LHCN-M2 (cell line): ENCODE measurements around the gene CCDC73. TPM values are rescaled to one million over a fixed set of nuclear protein-coding genes. Genes with fewer than 3 reads are reported as not detected.
A peak's percentile ranks its signal among the peaks of the same experiment; 100 is the strongest.

Experiments used
- DNase-seq: peaks from one replicate; pipeline ENCODE4 v3.0.0-alpha.2; 2012; ENCODE audit warnings: low read depth
- total RNA-seq: library from RNA; depleted of rRNA; stranded (reverse); fragments of >200 nt; gene quantifications from 2 replicates; pipeline ENCODE4 v1.2.3, GENCODE V29; 2014

Gene CCDC73
- total RNA-seq, 1 experiment from 2014 or later: not detected

DNA sequence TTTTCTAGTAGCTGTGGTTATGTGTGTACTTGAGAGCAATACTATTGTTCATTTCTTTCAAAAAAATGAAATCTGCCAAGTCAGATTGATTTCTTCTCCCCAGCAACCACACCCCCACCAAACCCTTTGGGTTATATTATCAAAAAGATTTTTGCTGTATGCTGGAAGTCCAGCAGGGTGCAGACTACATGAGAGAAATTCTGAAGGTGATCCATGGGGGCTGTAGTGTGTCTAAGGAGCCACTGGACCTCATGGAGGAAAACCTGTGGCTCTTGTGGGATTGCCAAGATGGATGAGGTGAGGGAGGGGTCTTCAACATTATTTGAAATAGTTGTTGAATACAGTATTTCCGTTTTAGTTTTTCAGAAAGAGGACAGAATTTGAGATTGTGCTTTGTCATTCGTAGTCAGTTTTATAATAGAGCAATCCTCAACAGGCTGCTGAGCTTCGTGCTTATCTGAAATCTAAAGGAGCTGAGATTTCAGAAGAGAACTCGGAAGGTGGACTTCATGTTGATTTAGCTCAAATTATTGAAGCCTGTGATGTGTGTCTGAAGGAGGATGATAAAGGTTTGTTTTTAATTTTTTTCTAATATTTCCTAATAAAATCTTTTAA lies 207.8 kb downstream of the CCDC73 start:
- DNase-seq: peak; percentile 33

DNA sequence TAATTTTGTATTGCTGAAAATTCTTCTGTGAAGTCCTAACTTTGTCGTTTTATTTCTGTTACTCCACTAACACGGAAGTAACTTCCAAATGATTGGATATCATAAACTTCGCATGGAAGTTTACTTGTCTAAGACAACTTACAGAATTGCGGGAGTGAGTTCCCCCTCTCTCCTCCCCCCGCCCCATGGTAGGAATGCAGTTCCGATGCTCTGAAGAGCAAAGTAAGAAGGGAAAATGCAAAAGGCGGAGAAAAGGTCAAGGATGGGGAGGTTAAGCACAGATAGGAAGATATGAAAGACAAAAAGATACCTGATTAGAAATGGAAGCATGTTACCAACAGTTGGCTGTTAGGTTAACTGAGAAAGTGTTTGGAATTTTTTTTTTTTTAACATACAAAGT lies 209.5 kb downstream of the CCDC73 start:
- DNase-seq: no peak

DNA sequence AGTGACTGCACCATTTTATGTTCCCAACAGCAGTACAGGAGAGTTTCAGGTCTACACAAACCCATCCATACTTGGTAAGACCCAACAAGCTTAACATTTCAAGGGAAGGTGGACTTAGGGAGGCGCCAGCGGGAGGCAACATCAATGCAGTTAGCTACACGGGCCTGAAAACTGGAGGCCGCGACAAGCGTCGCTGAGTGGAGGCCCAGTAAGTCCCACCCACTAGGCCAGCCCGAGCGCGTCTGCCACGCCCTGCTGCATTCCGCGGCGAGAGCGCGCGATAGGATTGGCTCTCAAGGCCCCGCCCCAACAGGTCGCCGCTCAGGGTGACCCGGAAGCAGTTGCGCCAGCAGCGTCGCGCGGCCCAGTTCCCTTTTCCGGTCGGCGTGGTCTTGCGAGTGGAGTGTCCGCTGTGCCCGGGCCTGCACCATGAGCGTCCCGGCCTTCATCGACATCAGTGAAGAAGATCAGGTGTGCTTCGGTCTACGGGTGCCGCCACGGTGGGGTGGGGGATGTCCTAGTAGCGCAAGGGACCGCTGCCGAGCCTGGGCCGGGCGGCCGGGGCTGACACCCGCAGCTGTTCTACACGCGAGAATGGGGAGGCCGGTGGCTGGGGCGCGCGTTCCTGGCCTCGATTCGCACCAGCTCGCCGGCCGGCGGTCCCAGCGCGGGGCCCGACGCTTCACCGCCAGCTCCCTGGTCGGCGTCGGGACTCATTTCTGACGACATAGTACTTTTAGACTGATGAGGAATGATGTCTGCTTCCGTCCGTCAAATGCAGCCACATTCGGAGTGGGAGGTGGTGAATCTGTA lies 210.8 kb downstream of the CCDC73 start, which contains the start of gene EIF3M:
Gene EIF3M (plus strand): TSS at position 373 of the 813 bp plus-strand sequence. CDS start 57 bp downstream, at position 430.
- DNase-seq: peak; percentile 95

- no peak for DNase-seq
These were observed 212.9 kb downstream of the CCDC73 start for GRCh38 chr11:32581556-32581955.

- DNase-seq: no peak
These were observed 213.5 kb downstream of the CCDC73 start for GRCh38 chr11:32580967-32581366.

DNA sequence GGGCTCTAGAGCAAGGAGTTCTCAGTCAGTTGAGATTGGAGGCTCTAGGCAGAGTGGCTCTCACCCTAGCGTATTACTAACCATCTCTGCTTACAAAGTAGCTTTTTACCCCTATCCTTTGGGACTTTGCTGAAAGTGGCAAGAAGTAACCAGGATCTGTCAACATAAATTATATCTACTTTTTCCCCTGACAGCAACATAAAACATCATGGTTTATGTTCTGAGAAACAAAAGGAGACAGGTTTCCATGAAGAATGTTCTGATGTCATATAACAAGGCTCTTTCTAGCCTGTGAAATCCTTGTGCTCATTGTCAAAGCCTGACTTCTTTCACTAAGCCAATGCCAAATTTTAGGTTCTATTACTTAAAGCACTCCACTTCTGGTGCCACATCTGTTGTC lies 218.0 kb downstream of the CCDC73 start:
- DNase-seq: no peak

- no peak for DNase-seq
These were observed 219.4 kb downstream of the CCDC73 start for GRCh38 chr11:32575070-32575469.

- no peak for DNase-seq
These were observed 220.0 kb downstream of the CCDC73 start for GRCh38 chr11:32574421-32574820.

DNA sequence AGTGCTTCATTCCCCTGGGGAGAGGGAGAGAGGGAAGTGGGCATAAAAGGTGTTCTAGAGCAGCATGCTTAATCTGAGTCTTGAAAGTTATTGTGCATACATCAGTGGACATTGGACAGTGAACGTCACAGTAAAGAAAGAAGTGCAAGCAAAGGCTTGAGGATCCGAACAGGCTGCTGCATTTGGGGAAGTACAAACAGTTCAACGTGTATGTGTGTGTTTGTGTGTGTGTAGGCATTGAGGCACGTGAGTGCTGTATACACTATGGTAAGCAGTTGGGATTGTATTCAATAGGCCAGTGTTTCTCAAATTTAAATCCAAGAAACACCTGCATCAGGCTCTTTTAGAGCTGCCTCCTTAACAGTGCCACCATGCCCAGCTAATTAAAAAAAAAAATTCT lies 221.2 kb downstream of the CCDC73 start:
- DNase-seq: no peak

DNA sequence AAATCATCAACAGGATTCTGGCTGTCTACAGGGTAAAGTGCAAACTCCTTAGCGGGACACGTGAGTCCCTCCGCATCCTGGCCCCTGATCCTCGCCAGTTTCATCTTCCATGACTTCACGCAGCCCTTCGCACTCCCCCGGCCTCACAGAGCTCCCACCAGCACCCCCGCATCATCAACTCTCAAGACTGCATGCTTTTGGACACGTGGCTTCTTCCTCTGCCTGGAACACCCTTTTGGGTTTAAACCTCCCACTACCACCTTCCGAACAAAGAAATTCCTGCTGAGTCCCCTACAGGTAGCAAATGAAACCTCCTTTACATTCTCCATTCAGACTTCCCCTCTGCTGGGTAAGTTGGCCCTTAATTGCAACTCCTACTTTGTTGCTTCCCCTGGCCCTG lies 223.4 kb downstream of the CCDC73 start:
- DNase-seq: no peak

- DNase-seq: no peak
These were observed 225.1 kb downstream of the CCDC73 start for GRCh38 chr11:32569313-32569881.

DNA sequence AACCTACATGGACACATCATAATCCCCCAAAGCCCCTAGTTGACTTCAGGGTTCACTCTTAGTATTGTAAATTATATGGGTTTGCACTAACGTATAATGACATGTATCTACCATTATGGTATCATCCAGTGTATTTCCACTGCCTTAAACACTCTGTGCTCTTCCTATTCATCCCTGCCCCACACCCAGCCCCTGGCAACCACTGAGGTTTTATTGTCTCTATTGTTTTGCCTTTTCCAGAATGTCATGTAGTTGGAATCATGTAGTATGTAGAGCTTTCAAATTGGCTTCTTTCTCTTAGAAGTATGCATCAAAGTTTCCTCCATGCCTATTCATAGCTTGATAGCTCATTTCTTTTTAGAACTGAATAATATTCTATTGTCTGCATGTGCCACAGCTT lies 227.3 kb downstream of the CCDC73 start:
- no peak for DNase-seq

GRCh38 chr11:32566517-32566916 lies 227.9 kb downstream of the CCDC73 start:
- DNase-seq: no peak

- DNase-seq: no peak
These were observed 230.9 kb downstream of the CCDC73 start for GRCh38 chr11:32563600-32563959.

DNA sequence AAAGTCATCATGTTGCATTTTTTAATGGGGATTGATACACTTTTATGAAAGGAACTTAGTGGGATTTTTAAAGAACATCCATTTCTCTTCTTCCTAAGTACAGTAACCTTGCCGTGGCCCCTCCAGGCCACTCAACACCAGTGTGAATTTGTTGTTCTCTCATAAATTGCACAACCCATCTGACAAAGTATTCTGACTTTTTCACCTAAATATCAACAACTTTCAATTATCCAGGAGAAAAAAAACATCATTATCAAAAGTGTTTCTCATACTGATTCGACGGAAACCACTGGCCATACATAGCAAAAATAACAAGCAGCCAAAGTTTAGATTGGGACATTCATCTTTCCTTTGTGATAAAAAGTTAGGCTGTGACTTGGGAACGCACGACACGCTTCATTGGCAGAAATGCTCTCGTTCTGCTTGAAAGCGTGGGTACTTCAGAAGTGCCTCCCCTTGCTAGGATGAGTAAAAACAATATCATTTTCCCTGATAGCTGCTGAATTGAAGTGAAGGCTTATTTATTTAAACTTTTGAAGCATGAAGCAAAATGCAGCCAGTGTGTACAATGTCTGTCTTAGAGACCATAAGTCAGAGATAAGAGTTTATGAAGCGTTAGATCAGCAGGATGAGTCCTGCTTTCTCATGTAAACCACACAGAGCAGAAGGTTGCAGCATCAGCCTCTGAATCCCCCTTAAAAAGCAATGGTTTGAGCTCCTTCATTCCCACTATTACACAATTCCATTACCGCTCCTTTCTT lies 231.4 kb downstream of the CCDC73 start:
- DNase-seq: no peak

DNA sequence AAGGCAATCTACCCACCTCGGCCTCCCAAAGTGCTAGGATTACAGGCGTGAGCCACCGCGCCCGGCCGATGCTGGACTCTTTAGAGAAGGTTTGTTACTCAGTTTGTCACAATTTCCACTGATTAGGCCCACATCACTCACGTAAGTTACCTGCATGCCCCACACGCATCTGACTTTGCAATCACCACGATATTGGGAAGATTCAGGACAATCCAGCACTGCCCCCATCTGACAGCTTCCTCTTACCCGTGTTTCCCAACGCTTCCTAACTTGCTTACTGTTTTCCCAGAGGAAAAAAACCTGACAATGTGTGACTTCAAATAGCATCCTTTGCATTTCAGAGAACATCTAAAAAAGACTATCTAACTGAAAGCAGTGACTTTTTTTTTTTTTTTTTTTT lies 232.6 kb downstream of the CCDC73 start:
- no peak for DNase-seq

DNA sequence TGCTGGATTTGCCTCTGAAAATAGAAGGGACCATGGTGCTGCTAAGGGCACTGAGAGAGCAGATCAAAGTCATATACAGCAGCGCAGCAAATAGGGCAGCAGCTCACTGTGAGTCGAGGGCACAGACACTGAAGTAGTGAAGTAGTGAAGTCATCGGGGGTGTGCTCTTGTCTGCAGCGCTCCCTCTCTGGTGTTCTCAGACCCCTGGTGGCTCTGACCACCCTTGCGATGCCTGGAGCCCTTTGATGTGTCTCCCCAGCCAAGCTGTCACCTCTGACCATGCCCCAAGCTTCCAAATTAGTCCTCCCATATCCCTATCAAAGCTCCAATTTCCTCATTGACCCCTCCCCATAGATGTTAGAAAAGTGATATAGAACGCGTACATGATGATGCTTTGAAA lies 238.6 kb downstream of the CCDC73 start:
- DNase-seq: no peak

DNA sequence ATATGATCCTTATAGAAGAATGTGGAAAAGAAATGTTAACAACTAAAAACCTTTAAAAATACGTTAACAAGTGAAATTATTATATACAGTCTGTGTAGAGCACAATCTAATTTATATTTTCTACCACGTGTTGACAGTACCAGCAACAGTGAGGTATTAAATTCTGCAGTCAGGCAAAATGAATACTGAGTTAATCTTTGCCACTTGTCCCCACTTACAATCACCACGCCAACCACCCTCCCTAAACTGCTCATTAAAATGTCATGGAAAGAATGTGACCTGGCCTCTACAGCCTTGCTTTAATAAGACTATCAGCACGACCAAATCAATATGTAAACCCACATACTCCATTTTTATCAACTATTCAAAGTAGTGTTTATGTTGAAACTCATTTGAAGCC lies 239.4 kb downstream of the CCDC73 start:
- no peak for DNase-seq
